HPDE6-E6E7 (cell line): ENCODE measurements around the gene GALNT9.
"Not testable (repeated sequence)": the region's sequence is repeated elsewhere in the genome, so short reads cannot be mapped to it uniquely, and the experiment has no call there.

Source experiments
- DNase-seq: peaks from one replicate; pipeline ENCODE4 v3.0.0; 2011; ENCODE audit warnings: missing footprints; ENCODE audit errors: extremely low spot score

GALNT9 gene

GRCh38 chr12:132236129-132236929 lies 93.1 kb downstream of the GALNT9 start:
- no peak for DNase-seq

- DNase-seq = no peak
Measured at GRCh38 chr12:132235116-132235820, 94.1 kb downstream of the GALNT9 start.

GRCh38 chr12:132230381-132230780 lies 99.0 kb downstream of the GALNT9 start:
- no peak for DNase-seq

GRCh38 chr12:132229926-132230325 lies 99.5 kb downstream of the GALNT9 start:
- no peak for DNase-seq

GRCh38 chr12:132229193-132229760 lies 100.1 kb downstream of the GALNT9 start:
- DNase-seq = no peak

GRCh38 chr12:132228476-132229192 lies 100.8 kb downstream of the GALNT9 start:
- DNase-seq = no peak

- DNase-seq = no peak
Measured at GRCh38 chr12:132227782-132228475, 101.5 kb downstream of the GALNT9 start.

GRCh38 chr12:132227118-132227517 lies 102.3 kb downstream of the GALNT9 start:
- no peak for DNase-seq

- DNase-seq = no peak
Measured at GRCh38 chr12:132226604-132227003, 102.8 kb downstream of the GALNT9 start.

- DNase-seq = no peak
Measured at GRCh38 chr12:132225214-132225613, 104.2 kb downstream of the GALNT9 start.

GRCh38 chr12:132224484-132224883 lies 104.9 kb downstream of the GALNT9 start:
- no peak for DNase-seq

- DNase-seq = no peak
Measured at GRCh38 chr12:132222808-132223173, 106.6 kb downstream of the GALNT9 start.

- no peak for DNase-seq
Measured at GRCh38 chr12:132222096-132222807, 107.1 kb downstream of the GALNT9 start.

- not testable (repeated sequence) for DNase-seq
Measured at GRCh38 chr12:132219761-132220160, 109.6 kb downstream of the GALNT9 start.

GRCh38 chr12:132219323-132219722 lies 110.1 kb downstream of the GALNT9 start:
- DNase-seq = no peak

- no peak for DNase-seq
Measured at GRCh38 chr12:132218915-132219314, 110.5 kb downstream of the GALNT9 start.

GRCh38 chr12:132218527-132218875 lies 110.9 kb downstream of the GALNT9 start:
- no peak for DNase-seq

- DNase-seq = no peak
Measured at GRCh38 chr12:132217800-132218526, 111.4 kb downstream of the GALNT9 start.

GRCh38 chr12:132217371-132217770 lies 112.0 kb downstream of the GALNT9 start:
- no peak for DNase-seq

GRCh38 chr12:132216354-132216987 lies 112.9 kb downstream of the GALNT9 start:
- DNase-seq = no peak
